CD8-positive, alpha-beta memory T cell (primary cell): ENCODE results near the gene CHKB. TPM values are rescaled to one million over a fixed set of nuclear protein-coding genes. Genes with fewer than 3 reads are reported as not detected.
"Not testable (repeated sequence)": the region's sequence is repeated elsewhere in the genome, so short reads cannot be mapped to it uniquely, and the experiment has no call there.

Source experiments
- CTCF ChIA-PET: fragments of 350-600 bp; sonication (Branson Sonifier 250); formaldehyde crosslinking; loops from one replicate; lab custom pipeline; 2021; ENCODE audit warnings: antibody characterized with exemption; lab: Charles Lee
- POLR2A ChIA-PET: fragments of 350-600 bp; sonication (Branson Sonifier 250); formaldehyde crosslinking; loops from one replicate; lab custom pipeline; 2021; ENCODE audit warnings: antibody characterized with exemption; lab: Charles Lee
- DNase-seq, 5 donors: peaks; one replicate each; pipeline versions ENCODE4 v3.0.0 to v3.0.0-alpha.2; 2020 to 2022; ENCODE audit warnings: mixed read lengths in 1 of 5
- H3K27ac ChIP-seq: one replicate; pipeline ENCODE4 v1.7.0; 2013; ENCODE audit warnings: low read depth, mild to moderate bottlenecking, low read length, moderate library complexity
- H3K27me3 ChIP-seq: 2 replicates; pipeline ENCODE4 v1.7.0; 2013; ENCODE audit warnings: low read length, mild to moderate bottlenecking; ENCODE audit not compliant: insufficient read depth, poor library complexity, severe bottlenecking
- H3K36me3 ChIP-seq: 2 replicates; pipeline ENCODE4 v1.7.0; 2013; ENCODE audit warnings: mild to moderate bottlenecking, low read length, moderate library complexity; ENCODE audit not compliant: insufficient read depth
- H3K4me1 ChIP-seq: 2 replicates; pipeline ENCODE4 v1.7.0; 2013; ENCODE audit warnings: mild to moderate bottlenecking, low read length, moderate library complexity; ENCODE audit not compliant: insufficient read depth
- H3K4me3 ChIP-seq: 2 replicates; pipeline ENCODE4 v1.7.0; 2013; ENCODE audit warnings: mild to moderate bottlenecking, low read length
- H3K9me3 ChIP-seq: 2 replicates; pipeline ENCODE4 v1.7.0; 2013; ENCODE audit warnings: mild to moderate bottlenecking, low read length
- H3K27ac Mint-ChIP-seq, 8 donors: one replicate each; pipeline ENCODE4 v1.8.0; 2020 to 2021; ENCODE audit warnings: mixed read lengths in 8 of 8, mild to moderate bottlenecking in 6 of 8, inconsistent platforms in 3 of 8, moderate library complexity in 3 of 8
- H3K27me3 Mint-ChIP-seq, 2 donors: one replicate each; pipeline ENCODE4 v1.8.0; 2020 to 2021; ENCODE audit warnings: mixed read lengths in 2 of 2, mild to moderate bottlenecking in 1 of 2, moderate library complexity in 1 of 2
- H3K36me3 Mint-ChIP-seq, 3 donors: one replicate each; pipeline ENCODE4 v1.8.0; 2020 to 2021; ENCODE audit warnings: mixed read lengths in 3 of 3, inconsistent platforms in 1 of 3, mild to moderate bottlenecking in 1 of 3
- H3K4me1 Mint-ChIP-seq, 3 donors: one replicate each; pipeline ENCODE4 v1.8.0; 2020 to 2021; ENCODE audit warnings: mixed read lengths in 3 of 3, inconsistent platforms in 1 of 3, mild to moderate bottlenecking in 1 of 3
- H3K4me3 Mint-ChIP-seq, 7 donors: one replicate each; pipeline ENCODE4 v1.8.0; 2020 to 2021; ENCODE audit warnings: mixed read lengths in 7 of 7, mild to moderate bottlenecking in 6 of 7, moderate library complexity in 4 of 7, inconsistent platforms in 2 of 7
- H3K9me3 Mint-ChIP-seq, 5 donors: one replicate each; pipeline ENCODE4 v1.8.0; 2020 to 2022; ENCODE audit warnings: mixed read lengths in 5 of 5, mild to moderate bottlenecking in 3 of 5, moderate library complexity in 2 of 5, inconsistent platforms in 1 of 5
- polyA plus RNA-seq: library from polyadenylated mRNA; unstranded; fragments of 300-500 nt; fragmentation: Illumina TruSeq; gene quantifications from one replicate; pipeline ENCODE4 v1.2.3, GENCODE V29; 2021
- total RNA-seq, 2 experiments: library from RNA; stranded (reverse); gene quantifications; one replicate each; pipeline ENCODE4 v1.2.3, GENCODE V29; 2021

CHKB gene
- total and polyA plus RNA-seq, 3 experiments from 2014 or later: 33.3 to 76.1 (median 72.1) TPM

DNA sequence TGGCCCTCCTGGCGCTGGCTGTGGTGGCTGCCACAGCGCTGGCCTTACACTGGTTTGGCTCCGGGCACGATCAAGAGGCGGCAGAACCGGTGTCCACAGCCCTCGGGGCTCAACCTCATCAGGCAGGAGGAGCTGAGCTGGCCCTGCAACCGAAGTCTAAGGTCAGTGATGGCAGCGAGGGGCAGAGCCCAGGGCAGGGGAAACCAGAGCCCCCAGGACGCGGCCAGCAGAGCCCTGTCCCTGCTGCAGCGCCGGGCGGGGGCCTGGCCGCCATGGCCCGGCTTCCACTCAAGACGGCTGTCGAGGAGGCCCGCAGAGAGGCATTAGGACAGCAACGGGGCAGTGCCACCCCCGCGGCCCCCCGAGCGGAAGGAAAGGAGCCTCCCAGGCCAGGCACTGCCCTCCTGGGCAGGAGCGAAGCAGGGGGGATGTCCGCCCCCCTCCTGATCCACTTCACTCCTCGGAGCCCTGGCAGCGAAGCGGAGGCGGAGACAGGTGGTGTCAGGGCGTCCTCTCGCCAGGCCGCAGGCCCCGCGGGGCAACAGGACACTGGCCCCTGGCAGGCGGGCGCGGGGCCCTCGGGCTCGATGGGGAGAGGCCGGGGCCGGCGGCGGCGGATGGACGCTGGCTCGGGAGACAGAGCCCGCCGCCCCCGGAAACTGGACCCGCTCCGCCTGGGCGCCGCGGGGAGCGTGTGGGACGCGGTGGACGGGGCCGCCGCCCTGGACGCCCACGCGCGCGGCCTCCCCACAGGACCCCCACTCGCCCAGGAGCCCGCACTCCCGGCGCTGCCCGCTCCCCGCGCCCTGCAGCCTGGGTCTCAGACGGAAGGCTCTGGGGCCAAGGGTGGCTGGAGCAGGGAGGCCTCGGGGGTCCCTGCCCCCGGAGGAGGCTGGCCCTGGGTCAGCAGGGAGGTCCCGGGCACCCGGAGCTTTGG, 36.1 kb downstream of the CHKB start:
- Mint-ChIP-seq H3K27ac (peak overlapping the region in 5 of 8 donors; percentile 10 to 99 (median 82)), H3K36me3 (peaks cover 0 to 2% (median 0%) of the 10 kb centered on the region in 3 donors), H3K9me3 (no peaks in the 10 kb centered on the region), H3K27me3 (no peaks in the 10 kb centered on the region), H3K4me3 (peak overlapping the region in 5 of 7 donors; percentile 19 to 85 (median 51)), H3K4me1 (peaks cover 36 to 58% (median 43%) of the 10 kb centered on the region in 3 donors)
- ChIA-PET CTCF (interaction anchor here (1.3 to 5.8 kb wide), 7 partner anchors 9 to 52 kb away, joined by 3 to 86 read pairs (median 11); partner anchors contain the start of genes SCO2, SYCE3 and TYMP), POLR2A (interaction anchor here (0.6 to 2.4 kb wide), 6 partner anchors 7 to 74 kb away, joined by 3 to 36 read pairs (median 15); partner anchors contain the start of genes LMF2, NCAPH2 and SCO2)
- peaks cover 53% of the 10 kb centered on the region for H3K4me1 ChIP-seq
- no peak overlapping the region for H3K27ac ChIP-seq
- peak in 1 of 5 donors; percentile 45 for DNase-seq
- no peaks in the 10 kb centered on the region for H3K36me3 ChIP-seq
- no peaks in the 10 kb centered on the region for H3K9me3 ChIP-seq
- no peaks in the 10 kb centered on the region for H3K27me3 ChIP-seq
- H3K4me3 ChIP-seq: no peak overlapping the region

DNA sequence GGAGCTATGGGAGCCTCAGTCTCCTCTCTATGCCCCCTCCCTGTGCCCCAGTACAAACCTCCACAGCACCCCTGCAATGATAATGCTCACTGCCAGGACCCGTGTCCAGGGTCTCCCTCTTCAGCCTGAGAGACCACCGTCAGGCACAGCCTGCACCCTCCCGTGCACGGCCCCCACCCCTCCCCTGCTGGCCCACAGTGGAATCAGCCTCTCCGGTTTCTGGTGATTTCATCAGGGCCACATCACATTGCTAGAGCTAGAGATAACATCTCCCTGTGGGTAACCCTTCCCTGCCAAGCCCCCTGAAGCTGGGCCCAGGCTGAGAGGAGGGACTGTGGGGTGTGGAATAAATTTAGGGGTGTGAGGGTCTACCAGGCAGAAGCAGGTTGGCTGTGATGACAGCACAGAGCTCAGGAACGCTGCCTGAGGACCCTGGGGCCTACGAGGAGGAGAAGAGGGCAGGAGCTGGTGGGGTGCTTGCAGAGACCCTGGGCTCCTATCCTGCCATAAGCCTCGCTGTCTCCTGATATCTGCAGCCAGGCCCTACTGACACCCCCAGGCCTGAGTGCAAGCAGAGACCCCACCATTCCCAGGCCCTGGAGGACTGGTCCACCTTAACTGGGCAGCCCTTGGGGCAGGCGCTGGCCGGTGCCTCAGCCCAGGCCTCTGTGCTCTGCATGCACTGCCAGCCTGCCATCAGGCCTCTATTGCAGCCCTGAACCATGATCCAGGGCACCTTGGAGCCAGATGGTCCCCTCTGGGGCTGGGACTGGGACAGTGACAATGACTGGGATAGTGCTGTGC, 36.9 kb downstream of the CHKB start, which contains the start of gene KLHDC7B:
Gene KLHDC7B, plus strand, starts transcription at position 378 of the 804 bp plus-strand sequence. Its CDS starts 345 bp downstream, at position 723.
- POLR2A ChIA-PET: interaction anchor here (0.8 to 1.8 kb wide), 4 partner anchors 19 to 76 kb away, joined by 3 to 8 read pairs (median 5); partner anchors contain the start of genes LMF2, NCAPH2 and SCO2
- Histone ChIP-seq H3K27ac (peak within 1 kb of the TSS; percentile 33), H3K9me3 (no peaks in the 10 kb centered on the region), H3K27me3 (no peaks in the 10 kb centered on the region), H3K4me1 (peaks cover 46% of the 10 kb centered on the region), H3K4me3 (peak within 1 kb of the TSS; percentile 77), H3K36me3 (no peaks in the 10 kb centered on the region)
- Mint-ChIP-seq H3K36me3 (peaks cover 0 to 2% (median 0%) of the 10 kb centered on the region in 3 donors), H3K9me3 (no peaks in the 10 kb centered on the region), H3K4me1 (peaks cover 36 to 56% (median 41%) of the 10 kb centered on the region in 3 donors), H3K27me3 (no peaks in the 10 kb centered on the region), H3K4me3 (peak within 1 kb of the TSS; percentile 51 to 85 (median 71)), H3K27ac (peak within 1 kb of the TSS; percentile 77 to 99 (median 91))
- DNase-seq: peak in 1 of 5 donors; percentile 47
- CTCF ChIA-PET: interaction anchor here (1.0 to 5.8 kb wide), 7 partner anchors 9 to 75 kb away, joined by 3 to 86 read pairs (median 4); partner anchors contain the start of genes SCO2, SYCE3 and TYMP

DNA sequence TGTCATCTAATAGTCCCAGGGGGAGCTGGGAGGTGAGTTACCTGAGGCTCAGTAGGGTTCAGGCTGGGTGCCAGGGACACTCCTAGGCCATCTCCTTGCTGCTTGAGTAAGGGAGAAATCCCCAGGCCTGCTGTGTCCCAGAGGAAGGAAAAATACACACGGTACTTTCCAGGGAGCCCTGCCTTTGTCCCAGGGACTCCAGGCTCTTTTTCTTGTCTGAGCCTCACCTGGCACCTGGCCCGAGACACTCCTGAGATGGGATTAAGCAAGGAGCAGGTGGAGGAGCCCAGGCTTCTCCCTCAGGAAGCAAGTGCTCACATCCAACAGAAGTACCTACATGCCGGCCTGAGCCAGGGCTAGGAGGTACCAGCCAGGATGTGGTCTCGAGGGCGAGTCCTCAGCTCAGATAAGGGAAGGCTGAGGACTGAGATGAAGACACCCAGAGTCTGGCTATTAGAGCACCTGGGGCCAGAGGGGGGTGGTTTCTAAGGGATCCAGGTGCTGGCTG, 37.8 kb downstream of the CHKB start:
- no peaks in the 10 kb centered on the region for H3K9me3 ChIP-seq
- ChIA-PET POLR2A (interaction anchor here (0.6 to 1.8 kb wide), 6 partner anchors 13 to 76 kb away, joined by 3 to 8 read pairs (median 4); partner anchors contain the start of genes LMF2, NCAPH2 and SCO2), CTCF (interaction anchor here (0.7 to 5.8 kb wide), 8 partner anchors 9 to 76 kb away, joined by 3 to 86 read pairs (median 4); partner anchors contain the start of genes SCO2, SYCE3 and TYMP)
- no peaks in the 10 kb centered on the region for H3K36me3 ChIP-seq
- Mint-ChIP-seq H3K36me3 (no peaks in the 10 kb centered on the region), H3K4me3 (peak overlapping the region; percentile 60 to 85 (median 71)), H3K27me3 (no peaks in the 10 kb centered on the region), H3K9me3 (no peaks in the 10 kb centered on the region), H3K4me1 (peaks cover 34 to 55% (median 39%) of the 10 kb centered on the region in 3 donors), H3K27ac (peak overlapping the region; percentile 74 to 99 (median 91))
- no peaks in the 10 kb centered on the region for H3K27me3 ChIP-seq
- peak in 1 of 5 donors; percentile 46 for DNase-seq
- H3K4me3 ChIP-seq: peak overlapping the region; percentile 77
- H3K4me1 ChIP-seq: peaks cover 43% of the 10 kb centered on the region
- peak overlapping the region; percentile 33 for H3K27ac ChIP-seq

DNA sequence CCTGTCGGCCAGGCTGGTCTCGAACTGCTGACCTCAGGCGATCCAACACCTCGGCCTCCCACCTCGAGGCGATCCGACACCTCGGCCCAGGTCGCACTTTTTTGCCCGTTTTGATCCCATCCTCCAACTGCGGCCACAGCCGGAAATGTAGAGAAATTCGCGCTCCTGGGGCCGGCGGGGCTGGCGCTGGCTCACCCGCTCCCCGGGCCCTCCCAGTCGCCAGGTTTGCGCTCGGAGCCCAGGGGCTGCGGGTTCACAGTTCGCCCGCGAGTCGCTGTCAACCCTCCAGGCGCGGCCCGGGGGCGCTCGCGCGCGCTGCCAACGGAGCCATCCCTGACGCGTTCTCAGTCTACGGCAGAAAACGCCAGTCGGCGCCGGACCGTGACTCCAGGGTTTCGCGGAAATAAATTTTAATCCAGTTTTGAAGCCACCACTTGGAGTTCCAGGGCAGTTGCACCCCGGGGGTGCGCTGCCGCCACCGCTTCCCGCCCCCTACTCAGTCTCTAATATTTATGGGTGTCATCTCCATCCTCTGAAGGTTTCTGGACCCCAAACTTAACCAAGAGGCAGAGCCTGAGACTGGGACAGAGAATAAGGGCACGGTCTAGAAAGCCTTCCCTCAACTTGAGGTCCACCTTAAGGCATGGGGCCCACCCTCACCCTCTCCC, 38.4 kb downstream of the CHKB start:
- H3K36me3 Mint-ChIP-seq: no peaks in the 10 kb centered on the region

GRCh38 chr22:50542416-50542927, 40.2 kb downstream of the CHKB start:
- peak overlapping the region in 4 of 7 donors; percentile 37 to 49 (median 46) for H3K4me3 Mint-ChIP-seq
- H3K27me3 Mint-ChIP-seq: peaks cover 0 to 2% of the 10 kb centered on the region in 2 donors
- no peaks in the 10 kb centered on the region for H3K9me3 ChIP-seq
- H3K36me3 ChIP-seq: no peaks in the 10 kb centered on the region
- H3K27ac ChIP-seq: no peak overlapping the region
- H3K36me3 Mint-ChIP-seq: no peaks in the 10 kb centered on the region
- H3K4me1 ChIP-seq: peaks cover 43% of the 10 kb centered on the region
- ChIA-PET POLR2A (no interaction called here), CTCF (interaction anchor here (0.6 to 1.6 kb wide), 3 partner anchors 17 to 23 kb away, joined by 3 to 9 read pairs (median 4); partner anchors contain the start of genes SCO2 and SYCE3)
- H3K27ac Mint-ChIP-seq: peak overlapping the region in 7 of 8 donors; percentile 3 to 99 (median 82)
- H3K9me3 Mint-ChIP-seq: no peaks in the 10 kb centered on the region
- H3K4me3 ChIP-seq: no peak overlapping the region
- H3K27me3 ChIP-seq: no peaks in the 10 kb centered on the region
- H3K4me1 Mint-ChIP-seq: peaks cover 43 to 61% (median 57%) of the 10 kb centered on the region in 3 donors
- DNase-seq: peak in 1 of 5 donors; percentile 43

More for the DNA sequence above, 38.4 kb downstream of the CHKB start:
- Histone ChIP-seq H3K4me1 (peaks cover 41% of the 10 kb centered on the region), H3K27ac (peak overlapping the region; percentile 33), H3K4me3 (peak overlapping the region; percentile 77), H3K27me3 (no peaks in the 10 kb centered on the region), H3K36me3 (no peaks in the 10 kb centered on the region), H3K9me3 (no peaks in the 10 kb centered on the region)
- Mint-ChIP-seq H3K27ac (peak overlapping the region; percentile 74 to 99 (median 91)), H3K27me3 (no peaks in the 10 kb centered on the region), H3K4me3 (peak overlapping the region; percentile 60 to 85 (median 71)), H3K9me3 (no peaks in the 10 kb centered on the region), H3K4me1 (peaks cover 39 to 55% (median 44%) of the 10 kb centered on the region in 3 donors)
- ChIA-PET POLR2A (interaction anchor here (0.6 to 1.8 kb wide), 6 partner anchors 13 to 77 kb away, joined by 3 to 8 read pairs (median 4); partner anchors contain the start of genes LMF2, NCAPH2 and SCO2), CTCF (interaction anchor here (0.7 to 5.8 kb wide), 7 partner anchors 8 to 76 kb away, joined by 3 to 86 read pairs (median 4); partner anchors contain the start of genes SCO2, SYCE3 and TYMP)
- peak; percentile 72 to 87 (median 78) for DNase-seq

GRCh38 chr22:50541667-50542026, 41.0 kb downstream of the CHKB start:
- H3K27me3 ChIP-seq, POLR2A ChIA-PET, H3K4me3 Mint-ChIP-seq, H3K4me3 ChIP-seq, H3K36me3 ChIP-seq, H3K36me3 Mint-ChIP-seq, H3K9me3 ChIP-seq, H3K27ac ChIP-seq, H3K27me3 Mint-ChIP-seq, H3K9me3 Mint-ChIP-seq: not testable (repeated sequence)
- peaks cover 43 to 59% (median 57%) of the 10 kb centered on the region in 3 donors for H3K4me1 Mint-ChIP-seq
- H3K27ac Mint-ChIP-seq: peak overlapping the region in 7 of 8 donors; percentile 32 to 99 (median 93)
- DNase-seq: peak in 1 of 5 donors; percentile 42
- CTCF ChIA-PET: interaction anchor here (1.1 to 4.6 kb wide), 4 partner anchors 15 to 79 kb away, joined by 4 to 80 read pairs (median 14); partner anchors contain the start of genes SCO2 and SYCE3
- peaks cover 43% of the 10 kb centered on the region for H3K4me1 ChIP-seq
